ENCODE measurements around the gene ABCG1.

The ABCG1 gene

GRCh38 chr21:42310411-42311001, 91.6 kb downstream of the ABCG1 start:
- Histone ChIP-seq H2BK15ac (ENCODE audit: low read length) (no peak overlapping the region), H3K27ac (replicated peaks; ENCODE audit: low read length) (no peak overlapping the region), H2AFZ (ENCODE audit: low read length) (no peak overlapping the region), H3K9me3 (replicated peaks in 1 of 2; ENCODE audit: control insufficient read depth in 2 of 2, insufficient read depth in 1 of 2, low read depth in 1 of 2, low read length in 2 of 2) (no peaks in the 10 kb centered on the region), H3K4ac (ENCODE audit: low read length) (no peak overlapping the region), H2BK5ac (ENCODE audit: low read length) (no peak overlapping the region), H3K4me2 (ENCODE audit: insufficient read depth, low read length, poor library complexity, severe bottlenecking) (no peak overlapping the region), H3K14ac (ENCODE audit: low read length) (peak overlapping the region; percentile 11), H3K27me3 (ENCODE audit: control insufficient read depth in 3 of 3, insufficient read depth in 3 of 3, low read depth in 1 of 3, low read length in 3 of 3) (peaks cover 0 to 49% (median 2%) of the 10 kb centered on the region in 3 experiments), H2AK5ac (ENCODE audit: low read depth, low read length) (peak overlapping the region; percentile 60), H4K91ac (ENCODE audit: low read depth, low read length, poor library complexity) (no peak overlapping the region), H3K36me3 (replicated peaks in 1 of 2; ENCODE audit: control insufficient read depth in 2 of 2, insufficient read depth in 2 of 2, low read length in 2 of 2) (no peaks in the 10 kb centered on the region), H3K4me3 (ENCODE audit: low read length in 2 of 2) (no peak overlapping the region), H2BK12ac (ENCODE audit: low read length) (no peak overlapping the region), H3K18ac (ENCODE audit: low read length) (peak overlapping the region; percentile 25), H3K23ac (ENCODE audit: low read depth, low read length, poor library complexity) (no peak overlapping the region), H2BK120ac (ENCODE audit: low read depth, low read length) (no peak overlapping the region), H4K8ac (ENCODE audit: low read depth, low read length) (no peak overlapping the region), H3K79me1 (ENCODE audit: low read depth, low read length) (no peaks in the 10 kb centered on the region), H3K9ac (ENCODE audit: low read depth, low read length, poor library complexity) (peak overlapping the region; percentile 27), H3K4me1 (ENCODE audit: control insufficient read depth in 2 of 2, insufficient read depth in 1 of 2, low read depth in 1 of 2, low read length in 2 of 2) (peaks cover 0 to 12% of the 10 kb centered on the region in 2 donors)
- no peak for DNase-seq (ENCODE audit: low spot score)
- no CpG with 5 or more reads among the region's 12 CpGs for WGBS, 2 donors (ENCODE audit: extremely low coverage in 2 of 2, insufficient read length in 2 of 2, insufficient replicate concordance in 1 of 2)

GRCh38 chr21:42311160-42311559, 92.2 kb downstream of the ABCG1 start:
- Histone ChIP-seq H2AFZ (ENCODE audit: low read length) (no peak overlapping the region), H2BK5ac (ENCODE audit: low read length) (no peak overlapping the region), H3K4ac (ENCODE audit: low read length) (no peak overlapping the region), H3K18ac (ENCODE audit: low read length) (peak overlapping the region; percentile 40), H3K36me3 (replicated peaks in 1 of 2; ENCODE audit: control insufficient read depth in 2 of 2, insufficient read depth in 2 of 2, low read length in 2 of 2) (no peaks in the 10 kb centered on the region), H2AK5ac (ENCODE audit: low read depth, low read length) (no peak overlapping the region), H2BK120ac (ENCODE audit: low read depth, low read length) (no peak overlapping the region), H3K4me1 (ENCODE audit: control insufficient read depth in 2 of 2, insufficient read depth in 1 of 2, low read depth in 1 of 2, low read length in 2 of 2) (peaks cover 0 to 14% of the 10 kb centered on the region in 2 donors), H3K27me3 (ENCODE audit: control insufficient read depth in 3 of 3, insufficient read depth in 3 of 3, low read depth in 1 of 3, low read length in 3 of 3) (peaks cover 0 to 50% (median 2%) of the 10 kb centered on the region in 3 experiments), H3K14ac (ENCODE audit: low read length) (no peak overlapping the region), H2BK15ac (ENCODE audit: low read length) (no peak overlapping the region), H4K8ac (ENCODE audit: low read depth, low read length) (no peak overlapping the region), H3K79me1 (ENCODE audit: low read depth, low read length) (no peaks in the 10 kb centered on the region), H2BK12ac (ENCODE audit: low read length) (no peak overlapping the region), H3K4me3 (ENCODE audit: low read length in 2 of 2) (no peak overlapping the region), H4K91ac (ENCODE audit: low read depth, low read length, poor library complexity) (no peak overlapping the region), H3K9ac (ENCODE audit: low read depth, low read length, poor library complexity) (no peak overlapping the region), H3K4me2 (ENCODE audit: insufficient read depth, low read length, poor library complexity, severe bottlenecking) (no peak overlapping the region), H3K9me3 (replicated peaks in 1 of 2; ENCODE audit: control insufficient read depth in 2 of 2, insufficient read depth in 1 of 2, low read depth in 1 of 2, low read length in 2 of 2) (no peaks in the 10 kb centered on the region), H3K23ac (ENCODE audit: low read depth, low read length, poor library complexity) (no peak overlapping the region), H3K27ac (replicated peaks; ENCODE audit: low read length) (no peak overlapping the region)
- WGBS, 2 donors (ENCODE audit: extremely low coverage in 2 of 2, insufficient read length in 2 of 2, insufficient replicate concordance in 1 of 2): no CpG with 5 or more reads among the region's 14 CpGs
- DNase-seq (ENCODE audit: low spot score): no peak

DNA sequence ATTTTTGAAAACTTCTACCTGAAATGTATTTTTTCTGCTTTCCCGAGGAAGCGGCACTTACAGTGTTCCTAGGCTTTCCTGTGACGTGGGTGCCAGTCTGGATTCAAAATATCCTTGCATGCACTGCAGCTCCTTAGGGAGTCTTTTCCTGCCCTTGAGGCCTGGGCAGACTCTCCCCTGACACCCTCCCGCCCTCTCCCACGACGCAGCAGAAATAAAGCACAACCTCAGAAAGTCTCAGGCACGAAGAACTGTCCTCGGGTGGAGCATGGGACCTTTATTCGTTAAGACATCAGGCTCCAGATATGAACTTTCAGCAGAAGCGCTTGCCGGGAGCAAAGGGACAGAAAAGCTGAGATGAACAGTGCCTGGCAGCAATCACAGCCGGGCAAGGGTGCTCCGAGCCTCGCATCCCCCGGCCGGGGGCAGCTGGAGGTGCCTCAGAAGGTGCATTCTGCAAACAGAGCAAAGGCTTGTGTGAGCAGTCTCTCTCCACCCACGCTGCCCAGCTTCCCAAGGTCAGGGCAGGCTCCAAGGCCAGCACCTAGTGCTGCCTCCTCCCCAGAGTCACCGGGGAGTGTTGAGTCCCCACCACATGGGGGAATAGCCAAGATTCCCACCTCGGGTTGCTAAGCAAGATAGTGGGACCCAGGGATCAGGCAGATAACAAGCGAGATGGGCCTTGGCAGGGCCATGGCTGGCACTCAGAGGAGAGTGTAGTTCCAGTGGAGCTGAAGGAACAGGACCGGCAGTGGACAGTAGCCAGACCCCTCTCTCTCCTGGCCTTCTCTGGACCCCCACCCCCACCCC, 93.1 kb downstream of the ABCG1 start:
- Histone ChIP-seq H2BK5ac (ENCODE audit: low read length) (no peak overlapping the region), H4K91ac (ENCODE audit: low read depth, low read length, poor library complexity) (no peak overlapping the region), H3K27me3 (ENCODE audit: control insufficient read depth in 3 of 3, insufficient read depth in 3 of 3, low read depth in 1 of 3, low read length in 3 of 3) (peaks cover 0 to 50% (median 2%) of the 10 kb centered on the region in 3 experiments), H3K14ac (ENCODE audit: low read length) (no peak overlapping the region), H3K4me2 (ENCODE audit: insufficient read depth, low read length, poor library complexity, severe bottlenecking) (no peak overlapping the region), H3K9me3 (replicated peaks in 1 of 2; ENCODE audit: control insufficient read depth in 2 of 2, insufficient read depth in 1 of 2, low read depth in 1 of 2, low read length in 2 of 2) (no peaks in the 10 kb centered on the region), H3K9ac (ENCODE audit: low read depth, low read length, poor library complexity) (no peak overlapping the region), H3K4me1 (ENCODE audit: control insufficient read depth in 2 of 2, insufficient read depth in 1 of 2, low read depth in 1 of 2, low read length in 2 of 2) (peaks cover 0 to 16% of the 10 kb centered on the region in 2 donors), H2BK120ac (ENCODE audit: low read depth, low read length) (no peak overlapping the region), H2BK15ac (ENCODE audit: low read length) (no peak overlapping the region), H3K23ac (ENCODE audit: low read depth, low read length, poor library complexity) (no peak overlapping the region), H4K8ac (ENCODE audit: low read depth, low read length) (no peak overlapping the region), H3K27ac (replicated peaks; ENCODE audit: low read length) (no peak overlapping the region), H2BK12ac (ENCODE audit: low read length) (no peak overlapping the region), H2AK5ac (ENCODE audit: low read depth, low read length) (peak overlapping the region; percentile 40), H3K79me1 (ENCODE audit: low read depth, low read length) (no peaks in the 10 kb centered on the region), H2AFZ (ENCODE audit: low read length) (no peak overlapping the region), H3K4ac (ENCODE audit: low read length) (no peak overlapping the region), H3K18ac (ENCODE audit: low read length) (no peak overlapping the region), H3K4me3 (ENCODE audit: low read length in 2 of 2) (no peak overlapping the region), H3K36me3 (replicated peaks in 1 of 2; ENCODE audit: control insufficient read depth in 2 of 2, insufficient read depth in 2 of 2, low read length in 2 of 2) (no peaks in the 10 kb centered on the region)
- no peak for DNase-seq (ENCODE audit: low spot score)
- no CpG with 5 or more reads among the region's 21 CpGs for WGBS, 2 donors (ENCODE audit: extremely low coverage in 2 of 2, insufficient read length in 2 of 2, insufficient replicate concordance in 1 of 2)

DNA sequence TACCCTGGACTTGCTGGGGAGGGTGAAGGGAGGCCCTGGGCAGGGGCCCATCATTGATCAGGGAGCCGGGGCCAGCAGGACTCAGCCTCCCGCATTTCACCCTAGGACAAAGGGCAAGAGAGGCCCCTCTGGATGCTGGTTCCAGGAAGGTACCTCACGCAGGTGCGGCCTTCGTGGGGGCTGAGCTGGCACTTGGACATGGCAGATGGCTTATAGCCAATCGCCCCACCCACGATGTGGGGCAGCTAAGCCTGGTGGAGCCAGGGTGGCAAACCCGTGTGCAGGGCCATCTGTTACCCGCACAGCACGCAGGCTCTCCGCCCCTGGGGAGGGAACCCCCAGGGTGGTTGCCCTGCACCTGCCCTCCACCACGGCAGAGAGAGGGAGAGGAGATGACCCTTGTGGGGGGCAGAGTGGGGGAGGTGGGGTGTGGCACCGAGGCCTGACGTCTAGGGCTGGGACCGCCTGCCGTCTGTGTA, 93.7 kb downstream of the ABCG1 start:
- H3K27me3 ChIP-seq (ENCODE audit: control insufficient read depth in 3 of 3, insufficient read depth in 3 of 3, low read depth in 1 of 3, low read length in 3 of 3): peaks cover 0 to 50% (median 2%) of the 10 kb centered on the region in 3 experiments
- WGBS, 2 donors (ENCODE audit: extremely low coverage in 2 of 2, insufficient read length in 2 of 2, insufficient replicate concordance in 1 of 2): no CpG with 5 or more reads among the region's 16 CpGs
- H3K27ac ChIP-seq (replicated peaks; ENCODE audit: low read length): no peak overlapping the region
- H3K36me3 ChIP-seq (replicated peaks in 1 of 2; ENCODE audit: control insufficient read depth in 2 of 2, insufficient read depth in 2 of 2, low read length in 2 of 2): no peaks in the 10 kb centered on the region
- peak overlapping the region; percentile 44 for H4K91ac ChIP-seq (ENCODE audit: low read depth, low read length, poor library complexity)
- no peak overlapping the region for H3K14ac ChIP-seq (ENCODE audit: low read length)
- peaks cover 0 to 16% of the 10 kb centered on the region in 2 donors for H3K4me1 ChIP-seq (ENCODE audit: control insufficient read depth in 2 of 2, insufficient read depth in 1 of 2, low read depth in 1 of 2, low read length in 2 of 2)
- no peak overlapping the region for H2BK120ac ChIP-seq (ENCODE audit: low read depth, low read length)
- H2AK5ac ChIP-seq (ENCODE audit: low read depth, low read length): no peak overlapping the region
- no peak overlapping the region for H3K9ac ChIP-seq (ENCODE audit: low read depth, low read length, poor library complexity)
- peak overlapping the region; percentile 34 for H2BK15ac ChIP-seq (ENCODE audit: low read length)
- no peak overlapping the region for H3K4ac ChIP-seq (ENCODE audit: low read length)
- no peak overlapping the region for H2BK5ac ChIP-seq (ENCODE audit: low read length)
- H3K9me3 ChIP-seq (replicated peaks in 1 of 2; ENCODE audit: control insufficient read depth in 2 of 2, insufficient read depth in 1 of 2, low read depth in 1 of 2, low read length in 2 of 2): no peaks in the 10 kb centered on the region
- H3K4me2 ChIP-seq (ENCODE audit: insufficient read depth, low read length, poor library complexity, severe bottlenecking): no peak overlapping the region
- H3K18ac ChIP-seq (ENCODE audit: low read length): peak overlapping the region; percentile 29
- no peak overlapping the region for H3K23ac ChIP-seq (ENCODE audit: low read depth, low read length, poor library complexity)
- no peak overlapping the region for H2AFZ ChIP-seq (ENCODE audit: low read length)
- no peak overlapping the region for H4K8ac ChIP-seq (ENCODE audit: low read depth, low read length)
- no peak overlapping the region for H3K4me3 ChIP-seq (ENCODE audit: low read length in 2 of 2)
- H3K79me1 ChIP-seq (ENCODE audit: low read depth, low read length): no peaks in the 10 kb centered on the region
- no peak for DNase-seq (ENCODE audit: low spot score)
- peak overlapping the region; percentile 69 for H2BK12ac ChIP-seq (ENCODE audit: low read length)

Data from neuronal stem cell (in vitro differentiated cells).